ENCODE measurements around the gene CDK14.

CDK14 gene

GRCh38 chr7:91019686-91020385, 423.7 kb downstream of the CDK14 start:
- TF ChIP-seq CTCF (IDR thresholded peaks at IDR 0.05): no peak
- Histone ChIP-seq H3K4me1 (ENCODE audit: control insufficient read depth in 1 of 2, insufficient read depth in 1 of 2, low read depth in 1 of 2, low read length in 1 of 2) (no peaks in the 10 kb centered on the region), H3K36me3 (no peaks in the 10 kb centered on the region), H3K4me3 (ENCODE audit: low read depth in 1 of 2, low read length in 1 of 2) (no peak overlapping the region), H3K9me3 (no peaks in the 10 kb centered on the region), H3K27ac (no peak overlapping the region), H3K27me3 (no peaks in the 10 kb centered on the region)

- Histone ChIP-seq H3K4me3 (ENCODE audit: low read depth in 1 of 2, low read length in 1 of 2) (no peak overlapping the region), H3K27ac (no peak overlapping the region), H3K4me1 (ENCODE audit: control insufficient read depth in 1 of 2, insufficient read depth in 1 of 2, low read depth in 1 of 2, low read length in 1 of 2) (no peaks in the 10 kb centered on the region), H3K9me3 (no peaks in the 10 kb centered on the region), H3K36me3 (no peaks in the 10 kb centered on the region), H3K27me3 (no peaks in the 10 kb centered on the region)
- no peak for TF ChIP-seq CTCF (IDR thresholded peaks at IDR 0.05)
Measured at GRCh38 chr7:91020636-91021385, 424.7 kb downstream of the CDK14 start.

GRCh38 chr7:91021956-91022355, 425.8 kb downstream of the CDK14 start:
- Histone ChIP-seq H3K27ac (no peak overlapping the region), H3K9me3 (no peaks in the 10 kb centered on the region), H3K4me3 (ENCODE audit: low read depth in 1 of 2, low read length in 1 of 2) (no peak overlapping the region), H3K27me3 (no peaks in the 10 kb centered on the region), H3K36me3 (no peaks in the 10 kb centered on the region), H3K4me1 (ENCODE audit: control insufficient read depth in 1 of 2, insufficient read depth in 1 of 2, low read depth in 1 of 2, low read length in 1 of 2) (no peaks in the 10 kb centered on the region)
- TF ChIP-seq CTCF (IDR thresholded peaks at IDR 0.05): no peak

- H3K27me3 ChIP-seq: no peaks in the 10 kb centered on the region
- H3K9me3 ChIP-seq: no peaks in the 10 kb centered on the region
- H3K4me1 ChIP-seq (ENCODE audit: control insufficient read depth in 1 of 2, insufficient read depth in 1 of 2, low read depth in 1 of 2, low read length in 1 of 2): no peaks in the 10 kb centered on the region
- no peaks in the 10 kb centered on the region for H3K36me3 ChIP-seq
- no peak for TF ChIP-seq CTCF (IDR thresholded peaks at IDR 0.05)
- H3K4me3 ChIP-seq (ENCODE audit: low read depth in 1 of 2, low read length in 1 of 2): no peak overlapping the region
- H3K27ac ChIP-seq: no peak overlapping the region
Measured at GRCh38 chr7:91025906-91026390, 429.8 kb downstream of the CDK14 start.

GRCh38 chr7:91029688-91030087, 433.6 kb downstream of the CDK14 start:
- Histone ChIP-seq H3K4me3 (ENCODE audit: low read depth in 1 of 2, low read length in 1 of 2) (no peak overlapping the region), H3K36me3 (no peaks in the 10 kb centered on the region), H3K9me3 (no peaks in the 10 kb centered on the region), H3K4me1 (ENCODE audit: control insufficient read depth in 1 of 2, insufficient read depth in 1 of 2, low read depth in 1 of 2, low read length in 1 of 2) (no peaks in the 10 kb centered on the region), H3K27ac (no peak overlapping the region), H3K27me3 (no peaks in the 10 kb centered on the region)
- TF ChIP-seq CTCF (IDR thresholded peaks at IDR 0.05): no peak

Data from neutrophil (primary cell).